Fibroblast of gingiva (primary cell): ENCODE measurements around the gene CST11.
"Not testable (repeated sequence)": the region's sequence is repeated elsewhere in the genome, so short reads cannot be mapped to it uniquely, and the experiment has no call there.

Experiments
- DNase-seq: peaks from one replicate; pipeline ENCODE4 v3.0.0-alpha.2; 2011; ENCODE audit warnings: low read depth

Gene CST11

GRCh38 chr20:23452776-23453175 is at the start of gene CST11:
CST11 (minus strand) TSS chr20:23452876; CDS start chr20:23452811, 65 bp downstream.
- no peak for DNase-seq

DNA sequence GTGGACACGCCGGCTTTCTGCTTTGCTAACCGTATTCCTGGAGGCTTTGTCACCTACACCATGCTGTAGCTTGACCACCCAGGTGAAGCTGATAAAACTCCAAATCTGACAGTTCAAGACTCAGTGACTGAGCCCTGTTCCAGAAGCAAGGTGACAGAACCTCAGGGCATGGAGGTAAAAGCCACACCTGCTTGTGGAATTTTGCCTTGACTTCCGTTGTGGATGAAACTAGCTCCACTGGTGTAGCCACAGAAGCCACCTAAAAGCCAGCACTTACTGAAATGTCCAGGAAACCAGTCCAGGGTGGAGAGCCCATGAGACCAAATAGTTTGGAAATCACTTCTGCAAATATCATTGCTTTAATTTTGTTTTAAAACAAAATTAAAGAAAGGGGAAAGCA is 49.2 kb upstream of the CST11 start:
- DNase-seq, result no peak

DNA sequence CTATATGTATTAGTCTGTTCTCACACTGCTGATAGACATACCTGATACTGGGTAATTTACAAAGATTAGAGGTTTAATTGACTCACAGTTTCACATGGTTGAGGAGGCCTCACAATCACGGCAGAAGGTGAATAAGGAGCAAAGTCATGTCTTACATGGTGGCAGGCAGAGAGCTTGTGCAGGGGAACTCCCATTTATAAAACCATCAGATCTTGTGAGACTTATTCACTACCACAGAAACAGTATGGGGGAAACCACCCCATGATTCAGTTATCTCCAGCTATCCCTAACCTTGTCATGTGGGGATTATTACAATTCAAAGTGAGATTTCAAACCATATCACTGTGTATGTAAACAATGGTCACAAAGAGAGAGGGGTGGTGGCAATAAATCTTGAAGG is 44.9 kb upstream of the CST11 start:
- DNase-seq, result no peak

- no peak for DNase-seq
Observed at GRCh38 chr20:23493172-23493772, 40.6 kb upstream of the CST11 start.

- no peak for DNase-seq
Observed at GRCh38 chr20:23492292-23492691, 39.6 kb upstream of the CST11 start.

GRCh38 chr20:23490817-23491216 is 38.1 kb upstream of the CST11 start, which contains the start of gene CST8:
CST8 (plus strand) TSS chr20:23491117; CDS start chr20:23491668, 551 bp downstream.
- no peak for DNase-seq

DNA sequence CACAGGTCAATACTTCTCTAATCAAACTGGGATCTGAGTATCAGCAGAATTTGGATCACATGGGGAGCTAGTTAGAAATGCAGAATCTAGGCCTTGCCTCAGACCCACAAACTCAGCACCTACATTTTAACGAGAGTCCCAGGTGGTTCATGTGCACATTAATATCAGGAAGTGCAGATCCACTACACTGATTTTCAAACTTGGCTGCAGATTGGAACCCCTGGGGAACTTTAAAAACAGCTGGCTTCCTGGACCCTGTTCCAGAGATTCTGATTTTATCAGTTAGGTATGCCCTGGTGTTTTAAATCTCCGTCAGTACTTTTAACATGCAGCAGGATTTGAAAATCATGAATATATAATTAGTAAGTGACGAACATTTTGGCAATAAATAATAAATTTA is 36.3 kb upstream of the CST11 start:
- no peak for DNase-seq

DNA sequence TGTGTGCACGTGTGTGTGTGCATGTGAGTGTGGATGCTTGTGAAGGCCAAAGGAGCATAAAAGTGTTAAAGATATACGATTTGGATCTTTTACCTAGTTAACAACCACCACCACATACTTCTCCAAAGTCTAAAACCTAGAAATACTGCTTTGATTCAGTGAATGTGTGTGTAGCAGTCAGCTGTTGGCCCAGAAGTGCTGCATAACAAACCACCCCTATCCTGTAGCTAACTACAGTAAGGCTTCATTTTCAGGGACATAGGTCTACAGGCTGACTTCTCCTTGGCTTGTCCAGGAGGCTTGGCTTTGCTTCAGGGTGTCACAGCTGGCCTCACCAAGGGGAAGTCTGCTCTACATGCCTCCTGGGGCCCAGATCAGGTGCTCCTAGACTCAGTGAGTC is 35.8 kb upstream of the CST11 start:
- DNase-seq, result no peak

DNA sequence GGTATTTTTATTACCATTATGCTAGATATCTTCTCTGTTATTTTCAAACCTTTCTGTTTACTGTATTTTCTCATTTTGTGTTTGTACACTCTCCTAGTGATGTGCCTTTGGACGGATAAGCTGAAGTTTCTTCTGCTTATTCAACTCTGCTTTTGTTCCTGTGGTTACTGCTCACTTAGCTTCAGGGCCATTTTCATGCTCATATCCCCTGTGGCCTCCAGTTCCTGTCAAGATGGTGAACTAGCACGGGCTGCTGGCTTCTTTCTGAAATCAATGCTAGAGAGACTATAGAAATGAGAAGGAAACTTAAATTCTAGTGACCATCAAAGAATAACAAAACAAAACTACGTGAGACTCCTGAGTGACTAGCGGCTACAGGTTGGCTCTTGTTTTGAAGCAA is 31.4 kb upstream of the CST11 start:
- DNase-seq, result no peak

- DNase-seq, result no peak
Observed at GRCh38 chr20:23482138-23482537, 29.5 kb upstream of the CST11 start.

GRCh38 chr20:23479043-23479442 is 26.4 kb upstream of the CST11 start:
- DNase-seq, result no peak

DNA sequence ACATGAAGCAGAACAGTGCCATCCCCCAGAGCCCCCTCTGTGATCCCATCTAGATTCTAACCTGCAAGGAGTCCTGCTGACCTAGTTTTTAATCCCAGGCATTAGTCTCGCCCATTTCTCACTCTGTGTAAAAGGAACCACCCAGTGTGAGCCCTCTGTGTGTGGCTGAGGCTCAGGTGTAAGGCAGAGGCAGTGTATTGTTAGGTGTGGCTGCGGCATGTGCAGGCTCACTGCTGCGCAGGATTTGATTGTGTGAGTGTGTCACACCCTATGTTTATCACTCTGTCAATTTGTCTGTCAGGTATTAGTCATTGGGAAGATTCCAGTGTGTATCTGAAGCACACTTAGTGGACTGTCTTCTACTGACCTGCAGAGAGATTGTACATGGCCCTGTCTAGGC is 24.5 kb upstream of the CST11 start:
- no peak for DNase-seq

DNA sequence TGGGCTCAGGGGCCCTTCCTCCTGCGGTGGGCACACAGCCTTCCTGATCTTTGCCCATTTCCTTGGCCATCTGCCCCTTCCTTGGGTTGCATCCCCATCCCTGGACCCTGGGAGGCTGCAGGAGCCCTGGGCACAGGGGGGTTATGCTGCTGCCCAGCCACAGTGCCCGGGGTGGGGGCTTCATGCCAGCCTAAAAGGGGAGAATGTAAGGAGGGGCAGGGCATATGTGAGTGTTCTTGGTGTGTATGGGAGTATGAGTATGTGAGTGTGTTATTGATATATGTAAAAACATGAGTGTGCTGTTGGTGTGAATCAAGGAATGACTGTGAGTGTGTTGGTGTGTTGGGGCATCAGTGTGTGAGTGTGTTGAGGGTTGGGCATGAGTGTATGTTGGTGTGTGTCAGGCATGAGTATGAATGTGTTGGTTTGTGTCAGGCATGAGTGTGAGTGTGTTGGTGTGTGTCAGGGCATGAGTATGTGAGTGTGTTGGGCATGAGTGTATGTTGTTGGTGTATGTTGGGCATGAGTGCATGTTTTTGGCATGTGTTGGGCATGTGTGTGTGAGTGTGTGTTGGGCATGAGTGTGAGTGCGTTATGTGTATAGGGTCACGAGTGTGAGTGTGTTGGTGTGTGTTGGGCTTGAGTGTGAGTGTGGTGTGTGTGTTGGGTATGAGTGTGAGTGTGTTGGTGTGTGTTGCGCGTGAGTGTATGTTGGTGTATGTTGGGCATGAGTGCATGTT is 23.5 kb upstream of the CST11 start:
- no peak for DNase-seq

DNA sequence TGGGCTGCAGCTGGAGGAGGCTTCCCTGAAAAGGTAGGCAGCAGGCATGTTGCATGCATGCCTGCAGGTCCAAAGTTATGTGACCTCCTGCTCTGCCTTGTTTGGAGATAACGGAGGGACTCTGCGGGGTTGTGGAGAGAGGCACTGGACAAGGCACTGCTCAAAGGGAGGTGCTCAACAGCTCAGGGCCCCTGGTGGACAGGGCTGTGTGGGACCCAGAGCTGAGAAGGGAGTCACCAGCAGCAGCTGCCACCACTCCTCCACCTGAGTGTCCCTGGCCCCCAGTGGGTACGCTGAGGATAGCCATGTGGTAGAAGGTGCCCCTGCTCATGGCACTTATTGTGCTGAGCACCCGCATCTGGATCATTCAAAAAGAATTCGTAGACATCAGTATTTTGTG is 22.7 kb upstream of the CST11 start:
- no peak for DNase-seq

DNA sequence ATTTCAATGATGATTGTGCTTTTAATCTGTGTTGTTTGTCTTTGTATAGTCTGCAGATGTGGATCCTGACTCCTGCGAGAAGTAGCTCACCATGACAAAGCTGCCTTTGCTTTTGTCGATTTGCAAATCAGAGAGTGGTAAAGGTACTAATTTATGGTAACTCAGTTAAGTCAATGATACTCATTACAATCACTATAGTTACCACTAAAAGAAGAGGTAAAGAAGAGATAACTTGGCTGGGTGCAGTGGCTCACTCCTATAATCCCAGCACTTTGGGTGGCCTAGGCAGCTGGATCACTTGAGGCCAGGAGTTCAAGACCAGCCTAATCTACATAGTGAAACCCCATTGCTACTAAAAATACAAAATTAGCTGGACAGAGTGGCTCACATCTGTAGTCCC is 20.6 kb upstream of the CST11 start:
- not testable (repeated sequence) for DNase-seq

GRCh38 chr20:23472306-23472705 is 19.6 kb upstream of the CST11 start:
- not testable (repeated sequence) for DNase-seq

GRCh38 chr20:23466961-23467360 is 14.3 kb upstream of the CST11 start:
- DNase-seq, result not testable (repeated sequence)

- DNase-seq, result no peak
Observed at GRCh38 chr20:23461180-23461579, 8.5 kb upstream of the CST11 start.

DNA sequence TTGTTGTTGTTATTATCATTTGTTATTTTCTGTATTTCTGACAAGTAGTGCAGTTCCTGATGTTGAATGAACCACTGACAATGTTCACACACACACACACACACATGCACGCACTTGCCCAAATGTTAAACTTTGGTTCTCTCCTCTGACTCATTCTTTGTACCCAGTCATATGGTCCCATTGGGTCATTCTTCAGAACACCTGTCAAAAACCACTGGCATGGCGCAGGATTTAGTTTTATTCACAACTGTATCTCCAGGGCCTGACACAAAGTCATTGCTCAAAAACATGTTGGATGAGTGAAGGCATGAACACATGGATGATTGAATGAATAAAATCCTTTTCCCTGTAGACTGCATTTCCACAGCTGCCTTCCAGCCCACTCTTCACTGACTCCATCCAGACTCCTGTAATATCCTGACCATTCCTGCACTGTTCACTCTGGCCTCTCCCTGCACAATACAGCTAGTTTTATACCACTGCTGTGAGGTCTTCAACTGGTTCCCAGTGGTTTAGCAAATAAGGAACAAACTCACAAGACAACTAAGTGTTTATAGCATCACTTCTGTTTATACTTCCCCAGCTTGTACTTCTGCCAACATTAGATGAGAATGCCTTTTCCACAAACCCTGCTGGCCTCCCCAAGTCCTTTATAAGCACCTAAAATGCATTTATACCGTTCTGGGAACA is 6.9 kb upstream of the CST11 start:
- DNase-seq, result no peak

DNA sequence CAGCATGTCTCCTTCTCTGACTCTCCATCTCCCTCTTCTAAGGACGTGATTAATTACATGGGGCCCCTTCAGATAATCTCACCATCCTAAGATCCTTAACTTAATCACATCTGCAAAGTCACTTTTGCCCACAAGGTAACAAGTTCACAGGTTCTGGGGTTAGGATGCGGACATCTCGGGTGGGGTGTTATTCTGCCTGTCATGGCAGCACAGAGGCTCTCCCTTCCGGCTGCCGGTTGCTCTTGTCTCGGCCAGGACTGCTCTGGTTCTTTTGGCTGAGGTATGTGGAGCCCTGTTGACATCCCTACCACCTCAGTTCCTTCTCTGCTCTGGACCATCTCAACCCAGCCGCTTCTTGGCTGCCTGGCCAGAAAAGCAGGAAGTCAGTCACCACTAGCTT is 4.2 kb upstream of the CST11 start:
- DNase-seq, result no peak

- DNase-seq, result no peak
Observed at GRCh38 chr20:23456409-23456808, 3.7 kb upstream of the CST11 start.

GRCh38 chr20:23455639-23456038 is 3.0 kb upstream of the CST11 start:
- DNase-seq, result no peak

- no peak for DNase-seq
Observed at GRCh38 chr20:23454816-23455215, 2.1 kb upstream of the CST11 start.
